Calu3 (cell line): ENCODE results near the gene UBXN11. TPM values are rescaled to one million over a fixed set of nuclear protein-coding genes. Genes with fewer than 3 reads are reported as not detected.

Source experiments
- BruUV-seq: library from RNA; stranded (reverse); fragments of 400-500 nt; replicated peaks from 2 replicates; lab custom pipeline; 2021; lab: Mats Ljungman, UMichigan
- CTCF ChIA-PET: fragments of 300-600 bp; sonication (Branson Sonifier 250); formaldehyde crosslinking; loops from one replicate; lab custom pipeline; 2022; ENCODE audit warnings: antibody characterized with exemption; lab: Charles Lee
- DNase-seq: peaks from one replicate; pipeline ENCODE4 v3.0.0; 2022
- H3K27ac Mint-ChIP-seq: one replicate; pipeline ENCODE4 v1.8.0; 2022; ENCODE audit warnings: mixed read lengths; ENCODE audit not compliant: unreplicated experiment
- H3K27me3 Mint-ChIP-seq: one replicate; pipeline ENCODE4 v1.8.0; 2022; ENCODE audit warnings: mixed read lengths; ENCODE audit not compliant: unreplicated experiment
- H3K36me3 Mint-ChIP-seq: one replicate; pipeline ENCODE4 v1.8.0; 2022; ENCODE audit warnings: mild to moderate bottlenecking, moderate library complexity, mixed read lengths; ENCODE audit not compliant: insufficient read depth, unreplicated experiment
- H3K4me1 Mint-ChIP-seq: one replicate; pipeline ENCODE4 v1.8.0; 2022; ENCODE audit warnings: mild to moderate bottlenecking, low read depth, mixed read lengths; ENCODE audit not compliant: unreplicated experiment
- H3K4me3 Mint-ChIP-seq: one replicate; pipeline ENCODE4 v1.8.0; 2022; ENCODE audit warnings: mild to moderate bottlenecking, low read depth, moderate library complexity, mixed read lengths; ENCODE audit not compliant: unreplicated experiment
- H3K9me3 Mint-ChIP-seq: one replicate; pipeline ENCODE4 v1.8.0; 2022; ENCODE audit warnings: low read depth, mixed read lengths; ENCODE audit not compliant: unreplicated experiment
- intact Hi-C: fragments of 100-400 bp; cut with micrococcal nuclease; formaldehyde crosslinking; loops from one replicate; pipeline ENCODE4 v1.10.0; 2022; ENCODE audit not compliant: unreplicated experiment
- total RNA-seq: library from RNA; stranded (reverse); gene quantifications from 2 replicates; pipeline ENCODE4 v1.2.3, GENCODE V29; 2022
- TF ChIP-seq, protein P1 (sequence below): fragments of 200-600 bp; IDR thresholded peaks from one replicate; pipeline ENCODE4 v1.8.0; 2022; ENCODE audit warnings: antibody characterized with exemption; ENCODE audit not compliant: unreplicated experiment

UBXN11 gene
- total RNA-seq, 1 experiment from 2014 or later: 24.0 TPM

DNA sequence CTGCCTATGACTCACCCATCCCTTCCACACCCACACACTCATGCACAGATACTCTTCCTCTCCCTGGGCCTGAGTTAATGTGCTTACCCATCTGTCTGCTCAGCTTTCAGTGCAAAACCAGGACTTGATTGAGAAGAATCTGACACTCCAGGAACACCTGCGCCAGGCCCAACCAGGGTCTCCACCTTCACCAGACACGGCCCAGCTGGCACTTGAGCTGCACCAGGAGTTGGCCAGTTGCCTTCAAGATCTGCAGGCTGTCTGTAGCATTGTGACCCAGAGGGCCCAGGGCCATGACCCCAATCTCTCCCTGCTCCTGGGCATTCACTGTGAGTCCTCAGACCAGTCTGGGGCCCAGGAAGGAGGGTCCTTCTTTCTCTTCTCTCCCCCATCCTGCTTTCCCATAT, 30.0 kb downstream of the UBXN11 start:
- no TSS peak for BruUV-seq
- Mint-ChIP-seq H3K27me3 (no peaks in the 10 kb centered on the region), H3K9me3 (no peaks in the 10 kb centered on the region), H3K4me1 (peaks cover 58% of the 10 kb centered on the region), H3K36me3 (peaks cover 68% of the 10 kb centered on the region), H3K27ac (no peak overlapping the region), H3K4me3 (peak overlapping the region; percentile 9)
- CTCF ChIA-PET: interaction anchor here (0.6 to 1.1 kb wide), 6 partner anchors 30 to 141 kb away, joined by 3 to 6 read pairs (median 3); partner anchors contain the start of genes UBXN11 and ZNF593
- TF ChIP-seq, protein P1, sequence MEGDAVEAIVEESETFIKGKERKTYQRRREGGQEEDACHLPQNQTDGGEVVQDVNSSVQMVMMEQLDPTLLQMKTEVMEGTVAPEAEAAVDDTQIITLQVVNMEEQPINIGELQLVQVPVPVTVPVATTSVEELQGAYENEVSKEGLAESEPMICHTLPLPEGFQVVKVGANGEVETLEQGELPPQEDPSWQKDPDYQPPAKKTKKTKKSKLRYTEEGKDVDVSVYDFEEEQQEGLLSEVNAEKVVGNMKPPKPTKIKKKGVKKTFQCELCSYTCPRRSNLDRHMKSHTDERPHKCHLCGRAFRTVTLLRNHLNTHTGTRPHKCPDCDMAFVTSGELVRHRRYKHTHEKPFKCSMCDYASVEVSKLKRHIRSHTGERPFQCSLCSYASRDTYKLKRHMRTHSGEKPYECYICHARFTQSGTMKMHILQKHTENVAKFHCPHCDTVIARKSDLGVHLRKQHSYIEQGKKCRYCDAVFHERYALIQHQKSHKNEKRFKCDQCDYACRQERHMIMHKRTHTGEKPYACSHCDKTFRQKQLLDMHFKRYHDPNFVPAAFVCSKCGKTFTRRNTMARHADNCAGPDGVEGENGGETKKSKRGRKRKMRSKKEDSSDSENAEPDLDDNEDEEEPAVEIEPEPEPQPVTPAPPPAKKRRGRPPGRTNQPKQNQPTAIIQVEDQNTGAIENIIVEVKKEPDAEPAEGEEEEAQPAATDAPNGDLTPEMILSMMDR: no peak
- DNase-seq: no peak
- intact Hi-C loops: loop anchor here (5.0 to 10.0 kb wide), 2 partner anchors 86 to 118 kb away; no protein-coding TSS in a partner anchor

DNA sequence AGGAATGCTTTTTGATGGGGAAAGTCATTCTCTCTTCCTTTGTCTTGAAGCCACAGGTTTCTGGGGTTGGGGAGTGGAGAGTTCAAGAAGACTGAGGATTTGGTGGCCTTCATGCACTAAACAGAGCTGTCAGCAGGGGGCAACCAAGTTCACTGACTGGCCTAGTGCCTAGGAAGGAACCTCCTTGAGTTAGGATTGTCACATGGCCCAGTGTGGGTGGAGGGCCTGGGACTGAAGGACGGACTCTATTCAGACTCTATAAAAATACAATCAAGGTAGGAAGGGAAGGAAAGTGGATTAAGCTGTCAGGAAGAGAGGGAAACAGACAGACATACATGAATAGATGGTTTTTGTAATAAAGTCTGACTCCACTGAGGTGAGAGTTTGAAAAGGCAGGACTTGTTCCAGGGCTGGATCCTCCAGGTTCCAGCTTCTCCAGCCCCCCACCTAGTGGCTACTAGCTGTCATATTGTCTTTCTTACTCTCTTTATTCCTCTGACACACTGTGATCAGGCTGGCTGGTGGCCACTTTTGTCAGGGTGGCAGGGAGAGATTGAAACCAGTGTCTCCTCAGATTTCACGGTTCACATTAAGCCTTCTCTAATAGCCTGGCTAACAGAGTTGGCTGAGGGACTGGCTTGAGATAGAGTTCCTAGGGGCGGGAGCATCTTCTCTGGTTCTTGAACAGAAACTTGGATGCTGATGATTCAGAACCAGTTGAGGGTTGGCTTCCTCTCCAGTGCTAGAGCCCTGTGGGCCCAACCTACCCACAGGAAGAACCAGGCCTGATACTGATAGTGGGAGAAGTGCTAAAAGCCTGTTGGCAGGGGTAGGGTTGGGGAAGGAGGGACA, 30.6 kb downstream of the UBXN11 start:
- intact Hi-C loops: loop anchor here (2.0 to 10.0 kb wide), 3 partner anchors 45 to 119 kb away; no protein-coding TSS in a partner anchor
- no peaks in the 10 kb centered on the region for H3K27me3 Mint-ChIP-seq
- H3K9me3 Mint-ChIP-seq: no peaks in the 10 kb centered on the region
- DNase-seq: peak; percentile 75
- no TSS peak for BruUV-seq
- H3K4me3 Mint-ChIP-seq: no peak overlapping the region
- H3K4me1 Mint-ChIP-seq: peaks cover 52% of the 10 kb centered on the region
- peaks cover 62% of the 10 kb centered on the region for H3K36me3 Mint-ChIP-seq
- H3K27ac Mint-ChIP-seq: peak overlapping the region; percentile 74
- TF ChIP-seq, protein P1: peak; percentile 47
- CTCF ChIA-PET: interaction anchor here (0.7 to 1.1 kb wide), 6 partner anchors 19 to 141 kb away, joined by 3 to 6 read pairs (median 3); partner anchors contain the start of genes UBXN11 and ZNF593

DNA sequence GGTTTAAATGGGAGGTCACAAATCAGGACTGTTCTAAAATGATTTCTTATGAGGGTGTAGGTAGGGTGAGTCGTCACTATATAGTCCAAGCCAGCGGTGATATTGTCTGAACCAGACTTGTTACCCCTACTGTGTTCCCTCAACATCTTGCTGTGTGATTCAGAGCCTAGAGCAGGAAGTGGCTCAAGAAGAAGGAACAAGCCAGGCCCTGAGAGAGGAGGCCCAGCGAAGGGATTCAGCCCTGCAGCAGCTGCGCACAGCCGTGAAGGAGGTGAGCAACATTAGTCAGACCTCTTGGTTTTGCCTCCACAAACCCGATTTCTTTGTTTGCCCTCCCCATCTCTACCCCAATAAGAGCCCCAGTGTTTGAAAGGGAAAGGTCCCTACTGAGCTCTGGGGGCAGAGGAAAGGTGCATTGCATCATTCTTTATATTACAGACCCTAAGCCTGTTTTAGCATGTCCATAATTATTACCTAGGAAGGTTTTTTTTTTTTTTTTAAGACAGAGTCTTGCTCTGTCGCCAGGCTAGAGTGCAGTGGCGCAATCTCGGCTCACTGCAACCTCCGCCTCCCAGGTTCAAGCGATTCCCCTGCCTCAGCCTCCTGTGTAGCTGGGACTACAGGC, 31.5 kb downstream of the UBXN11 start:
- Mint-ChIP-seq H3K27me3 (no peaks in the 10 kb centered on the region), H3K4me3 (no peak overlapping the region), H3K9me3 (no peaks in the 10 kb centered on the region), H3K27ac (no peak overlapping the region), H3K36me3 (peaks cover 53% of the 10 kb centered on the region), H3K4me1 (peaks cover 52% of the 10 kb centered on the region)
- DNase-seq: no peak
- no TSS peak for BruUV-seq
- intact Hi-C loops: loop anchor here (2.0 to 10.0 kb wide), 3 partner anchors 46 to 120 kb away; no protein-coding TSS in a partner anchor
- TF ChIP-seq, protein P1: no peak
- CTCF ChIA-PET: interaction anchor here (1.1 kb wide), 1 partner anchor 47 kb away, joined by 6 read pairs; no protein-coding TSS in a partner anchor

DNA sequence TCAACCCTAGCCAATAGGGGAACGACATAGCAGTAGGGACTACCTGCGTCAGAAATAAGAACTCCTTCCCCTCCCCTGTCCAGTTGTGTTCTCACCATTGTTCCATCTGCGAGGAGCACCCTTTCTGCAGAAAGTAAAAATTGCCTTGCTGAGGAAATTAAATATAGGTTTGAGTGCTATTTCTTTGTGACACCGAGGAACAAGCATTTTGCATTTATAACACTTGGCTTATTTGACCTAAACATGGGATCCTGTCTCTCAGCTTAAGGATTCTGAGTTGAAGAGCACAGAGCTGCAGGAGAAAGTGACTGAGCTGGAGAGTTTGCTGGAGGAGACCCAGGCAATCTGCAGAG, 37.3 kb downstream of the UBXN11 start:
- BruUV-seq: no TSS peak
- Mint-ChIP-seq H3K9me3 (peaks cover 2% of the 10 kb centered on the region), H3K27me3 (no peaks in the 10 kb centered on the region), H3K27ac (no peak overlapping the region), H3K36me3 (peaks cover 29% of the 10 kb centered on the region), H3K4me3 (no peak overlapping the region), H3K4me1 (peaks cover 2% of the 10 kb centered on the region)
- CTCF ChIA-PET: interaction anchor here (0.7 kb wide), 1 partner anchor 145 kb away, joined by 3 read pairs; no protein-coding TSS in a partner anchor
- intact Hi-C loops: no loop called here
- TF ChIP-seq, protein P1: no peak
- no peak for DNase-seq
